ENCODE results near the gene HMGB4. TPM values are rescaled to one million over a fixed set of nuclear protein-coding genes. Genes with fewer than 3 reads are reported as not detected.
A peak's percentile ranks its signal among the peaks of the same experiment; 100 is the strongest.

Gene HMGB4
- polyA plus RNA-seq, 1 donor (not counting 4 experiments of a cell fraction or from before 2014, with no cell fraction given), result not detected

- no peaks in the 10 kb centered on the region for H3K79me2 ChIP-seq (ENCODE audit: control insufficient read depth, insufficient read depth, low read length)
- no peak for DNase-seq (ENCODE audit: low read depth, low spot score)
- peaks cover 6% of the 10 kb centered on the region for H3K9me3 ChIP-seq (ENCODE audit: control insufficient read depth, low read depth, low read length)
- no peak overlapping the region for H3K4me3 ChIP-seq (ENCODE audit: control insufficient read depth in 2 of 3, extremely low read depth in 1 of 3, insufficient read depth in 2 of 3, low read depth in 1 of 3, low read length in 3 of 3)
- no peak for FAIRE-seq
- H3K27ac ChIP-seq (ENCODE audit: control insufficient read depth, insufficient read depth, low read length), result no peak overlapping the region
- H3K9ac ChIP-seq (ENCODE audit: control insufficient read depth, extremely low read depth, insufficient read depth, low read length), result no peak overlapping the region
- no peak overlapping the region for H3K4me2 ChIP-seq (ENCODE audit: control insufficient read depth, extremely low read depth, insufficient read depth, low read depth, low read length)
- dilution Hi-C loops (cut with MboI; ENCODE audit: extremely low pct_ligation_motif_present, low sequenced_read_pairs), result no loop called here
- no peaks in the 10 kb centered on the region for H3K27me3 ChIP-seq (ENCODE audit: control insufficient read depth, extremely low read depth, insufficient read depth, low read length)
- H3K36me3 ChIP-seq (ENCODE audit: control insufficient read depth in 2 of 2, extremely low read depth in 1 of 2, insufficient read depth in 2 of 2, low read length in 2 of 2), result no peaks in the 10 kb centered on the region
- H3K4me1 ChIP-seq (ENCODE audit: control insufficient read depth, extremely low read depth, insufficient read depth, low read length), result peaks cover 10% of the 10 kb centered on the region
- TF ChIP-seq, protein P1, sequence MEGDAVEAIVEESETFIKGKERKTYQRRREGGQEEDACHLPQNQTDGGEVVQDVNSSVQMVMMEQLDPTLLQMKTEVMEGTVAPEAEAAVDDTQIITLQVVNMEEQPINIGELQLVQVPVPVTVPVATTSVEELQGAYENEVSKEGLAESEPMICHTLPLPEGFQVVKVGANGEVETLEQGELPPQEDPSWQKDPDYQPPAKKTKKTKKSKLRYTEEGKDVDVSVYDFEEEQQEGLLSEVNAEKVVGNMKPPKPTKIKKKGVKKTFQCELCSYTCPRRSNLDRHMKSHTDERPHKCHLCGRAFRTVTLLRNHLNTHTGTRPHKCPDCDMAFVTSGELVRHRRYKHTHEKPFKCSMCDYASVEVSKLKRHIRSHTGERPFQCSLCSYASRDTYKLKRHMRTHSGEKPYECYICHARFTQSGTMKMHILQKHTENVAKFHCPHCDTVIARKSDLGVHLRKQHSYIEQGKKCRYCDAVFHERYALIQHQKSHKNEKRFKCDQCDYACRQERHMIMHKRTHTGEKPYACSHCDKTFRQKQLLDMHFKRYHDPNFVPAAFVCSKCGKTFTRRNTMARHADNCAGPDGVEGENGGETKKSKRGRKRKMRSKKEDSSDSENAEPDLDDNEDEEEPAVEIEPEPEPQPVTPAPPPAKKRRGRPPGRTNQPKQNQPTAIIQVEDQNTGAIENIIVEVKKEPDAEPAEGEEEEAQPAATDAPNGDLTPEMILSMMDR (optimal IDR thresholded peaks at IDR 0.05 in 1 of 3, IDR thresholded peaks at IDR 0.05 in 1 of 3, conservative IDR thresholded peaks at IDR 0.05 in 1 of 3; ENCODE audit: extremely low read depth in 1 of 3, insufficient read depth in 2 of 3, low read length in 3 of 3), result no peak
- no peak for TF ChIP-seq EZH2 (IDR thresholded peaks at IDR 0.05; ENCODE audit: low read length)
- no peak overlapping the region for H2AFZ ChIP-seq (ENCODE audit: control insufficient read depth, low read length)
- no peaks in the 10 kb centered on the region for H4K20me1 ChIP-seq (ENCODE audit: control insufficient read depth, extremely low read depth, insufficient read depth, low read length)
- no peaks in the 10 kb centered on the region for H3K9me1 ChIP-seq (ENCODE audit: control insufficient read depth, extremely low read depth, insufficient read depth, low read length)
Observed at GRCh38 chr1:33875862-33876261, 12.0 kb downstream of the HMGB4 start.

DNA sequence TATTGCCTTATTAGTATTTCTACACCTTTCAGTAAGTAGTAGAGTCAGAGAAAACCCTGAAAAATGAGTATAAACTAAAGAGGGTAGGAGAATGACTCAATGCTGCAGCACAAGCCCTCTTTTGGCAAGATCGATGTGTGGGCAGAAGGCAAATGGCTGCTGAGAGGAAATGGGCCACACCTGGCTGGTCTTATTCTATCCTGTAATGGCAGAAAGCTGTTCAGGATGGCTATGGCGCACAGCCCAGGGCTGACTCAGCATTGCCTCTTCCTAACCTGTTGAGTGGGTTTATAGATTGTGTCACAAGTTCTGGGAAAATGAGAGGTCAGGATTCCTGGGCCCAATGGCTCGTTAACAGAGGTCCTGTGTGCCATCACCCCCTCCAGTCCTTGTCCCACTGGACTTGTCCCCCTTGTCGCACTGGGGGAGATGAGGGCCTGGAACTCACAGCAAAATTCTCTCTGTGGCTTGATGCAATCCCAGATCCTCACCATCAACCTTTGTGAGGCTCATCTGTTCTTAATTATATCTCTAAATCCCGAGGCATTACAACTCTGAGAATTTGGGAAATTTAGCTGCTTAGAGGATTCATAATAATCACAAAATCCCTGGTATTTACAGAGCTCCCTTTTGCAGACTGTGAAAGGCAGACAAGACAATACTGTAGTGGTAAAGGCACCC, 13.2 kb downstream of the HMGB4 start:
- H3K4me1 ChIP-seq (ENCODE audit: control insufficient read depth, extremely low read depth, insufficient read depth, low read length), result peaks cover 10% of the 10 kb centered on the region
- FAIRE-seq, result peak; percentile 95
- dilution Hi-C loops (cut with MboI; ENCODE audit: extremely low pct_ligation_motif_present, low sequenced_read_pairs), result no loop called here

More for the DNA sequence above, 13.2 kb downstream of the HMGB4 start:
- no peak overlapping the region for H3K27ac ChIP-seq (ENCODE audit: control insufficient read depth, insufficient read depth, low read length)
- H3K9me1 ChIP-seq (ENCODE audit: control insufficient read depth, extremely low read depth, insufficient read depth, low read length), result no peaks in the 10 kb centered on the region
- H2AFZ ChIP-seq (ENCODE audit: control insufficient read depth, low read length), result no peak overlapping the region
- H3K4me2 ChIP-seq (ENCODE audit: control insufficient read depth, extremely low read depth, insufficient read depth, low read depth, low read length), result peak overlapping the region; percentile 38
- TF ChIP-seq, protein P1 (optimal IDR thresholded peaks at IDR 0.05 in 1 of 3, IDR thresholded peaks at IDR 0.05 in 1 of 3, conservative IDR thresholded peaks at IDR 0.05 in 1 of 3; ENCODE audit: extremely low read depth in 1 of 3, insufficient read depth in 2 of 3, low read length in 3 of 3), result no peak
- no peak for TF ChIP-seq EZH2 (IDR thresholded peaks at IDR 0.05; ENCODE audit: low read length)
- DNase-seq (ENCODE audit: low read depth, low spot score), result peak; percentile 7
- no peaks in the 10 kb centered on the region for H4K20me1 ChIP-seq (ENCODE audit: control insufficient read depth, extremely low read depth, insufficient read depth, low read length)
- H3K4me3 ChIP-seq (ENCODE audit: control insufficient read depth in 2 of 3, extremely low read depth in 1 of 3, insufficient read depth in 2 of 3, low read depth in 1 of 3, low read length in 3 of 3), result no peak overlapping the region
- no peak overlapping the region for H3K9ac ChIP-seq (ENCODE audit: control insufficient read depth, extremely low read depth, insufficient read depth, low read length)
- H3K79me2 ChIP-seq (ENCODE audit: control insufficient read depth, insufficient read depth, low read length), result no peaks in the 10 kb centered on the region
- no peaks in the 10 kb centered on the region for H3K27me3 ChIP-seq (ENCODE audit: control insufficient read depth, extremely low read depth, insufficient read depth, low read length)
- peaks cover 6% of the 10 kb centered on the region for H3K9me3 ChIP-seq (ENCODE audit: control insufficient read depth, low read depth, low read length)
- H3K36me3 ChIP-seq (ENCODE audit: control insufficient read depth in 2 of 2, extremely low read depth in 1 of 2, insufficient read depth in 2 of 2, low read length in 2 of 2), result no peaks in the 10 kb centered on the region

Data from keratinocyte (primary cell).